Measurements from ENCODE around the gene CRBN. TPM values are rescaled to one million over a fixed set of nuclear protein-coding genes. Genes with fewer than 3 reads are reported as not detected.

Gene CRBN
- total RNA-seq, 1 donor from 2014 or later: 143 TPM

- peak; percentile 13 for DNase-seq
These were observed 69.2 kb downstream of the CRBN start, which contains the start of gene IL5RA for GRCh38 chr3:3110299-3110630. Gene IL5RA, minus strand, starts transcription at chr3:3110374. Its CDS starts 5,390 bp downstream, at chr3:3104984.

- no peak for DNase-seq
These were observed 69.8 kb downstream of the CRBN start for GRCh38 chr3:3109407-3110298.

GRCh38 chr3:3107858-3108257 is 71.6 kb downstream of the CRBN start:
- no peak for DNase-seq

GRCh38 chr3:3107181-3107580 is 72.3 kb downstream of the CRBN start:
- DNase-seq: no peak

GRCh38 chr3:3105815-3106214 is 73.7 kb downstream of the CRBN start:
- DNase-seq: no peak

- no peak for DNase-seq
These were observed 74.2 kb downstream of the CRBN start for GRCh38 chr3:3105246-3105645.

- DNase-seq: no peak
These were observed 76.7 kb downstream of the CRBN start for GRCh38 chr3:3102751-3103150.

- DNase-seq: no peak
These were observed 77.6 kb downstream of the CRBN start for GRCh38 chr3:3101660-3102458.

Small RNA genes lying within 50 kb of the gene (small RNA-seq; reads per million reads assigned to genes)
- gene RF00416 (ENCODE audit: low replicate concordance): not detected

Other genes with a start within 250 kb of the CRBN start
- gene IL5RA, start 69.3 kb downstream of the CRBN start, total RNA-seq: 0.31 TPM
- 31.7 TPM for gene TRNT1, start 52.8 kb downstream of the CRBN start, total RNA-seq

Data from tongue (tissue), 3 donors.